ENCODE measurements around the gene ABCC6. TPM values are rescaled to one million over a fixed set of nuclear protein-coding genes. Genes with fewer than 3 reads are reported as not detected.

Gene ABCC6
- total and polyA plus RNA-seq, 2 donors (not counting 3 experiments of a cell fraction or from before 2014, with no cell fraction given), result 0.07 to 0.84 TPM

DNA sequence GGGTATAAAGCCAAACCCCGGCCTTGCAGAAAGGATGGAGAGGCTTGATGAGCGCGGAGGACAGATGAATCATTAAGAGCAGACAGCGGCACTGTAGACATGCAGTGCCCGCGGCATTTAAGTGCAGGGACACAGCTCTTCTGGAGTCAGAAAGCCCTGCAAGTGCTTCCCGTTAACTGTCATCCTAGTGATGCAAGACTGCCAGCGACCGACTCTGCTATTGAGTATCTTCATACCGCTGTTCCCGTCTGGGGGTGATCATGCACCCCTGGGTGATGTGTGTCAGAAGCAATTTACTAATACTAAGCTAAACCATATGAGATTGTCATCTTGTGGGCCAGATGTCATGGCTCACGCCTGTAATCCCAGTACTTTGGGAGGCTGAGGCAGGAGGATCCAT lies 101.0 kb downstream of the ABCC6 start:
- dilution Hi-C loops (cut with MboI; ENCODE audit: extremely low pct_ligation_motif_present, low sequenced_read_pairs) (no loop called here), intact Hi-C loops (cut with micrococcal nuclease) (loop anchor here (1.0 to 10.0 kb wide), 3 partner anchors 75 to 162 kb away; no protein-coding TSS in a partner anchor)
- TF ChIP-seq MYC (IDR thresholded peaks at IDR 0.05; ENCODE audit: low read depth, low read length), result no peak
- TF ChIP-seq FOS (IDR thresholded peaks at IDR 0.05; ENCODE audit: borderline replicate concordance, insufficient read depth, low read length), result no peak
- TF ChIP-seq POLR2A (IDR thresholded peaks at IDR 0.05; ENCODE audit: low read depth, low read length), result no peak
- TF ChIP-seq EZH2 (IDR thresholded peaks at IDR 0.05; ENCODE audit: borderline replicate concordance, low read depth, low read length, severe bottlenecking), result no peak
- no peak for TF ChIP-seq JUN (IDR thresholded peaks at IDR 0.05; ENCODE audit: borderline replicate concordance, insufficient read depth, insufficient read length, low read depth)
- TF ChIP-seq, protein P1, sequence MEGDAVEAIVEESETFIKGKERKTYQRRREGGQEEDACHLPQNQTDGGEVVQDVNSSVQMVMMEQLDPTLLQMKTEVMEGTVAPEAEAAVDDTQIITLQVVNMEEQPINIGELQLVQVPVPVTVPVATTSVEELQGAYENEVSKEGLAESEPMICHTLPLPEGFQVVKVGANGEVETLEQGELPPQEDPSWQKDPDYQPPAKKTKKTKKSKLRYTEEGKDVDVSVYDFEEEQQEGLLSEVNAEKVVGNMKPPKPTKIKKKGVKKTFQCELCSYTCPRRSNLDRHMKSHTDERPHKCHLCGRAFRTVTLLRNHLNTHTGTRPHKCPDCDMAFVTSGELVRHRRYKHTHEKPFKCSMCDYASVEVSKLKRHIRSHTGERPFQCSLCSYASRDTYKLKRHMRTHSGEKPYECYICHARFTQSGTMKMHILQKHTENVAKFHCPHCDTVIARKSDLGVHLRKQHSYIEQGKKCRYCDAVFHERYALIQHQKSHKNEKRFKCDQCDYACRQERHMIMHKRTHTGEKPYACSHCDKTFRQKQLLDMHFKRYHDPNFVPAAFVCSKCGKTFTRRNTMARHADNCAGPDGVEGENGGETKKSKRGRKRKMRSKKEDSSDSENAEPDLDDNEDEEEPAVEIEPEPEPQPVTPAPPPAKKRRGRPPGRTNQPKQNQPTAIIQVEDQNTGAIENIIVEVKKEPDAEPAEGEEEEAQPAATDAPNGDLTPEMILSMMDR (IDR thresholded peaks at IDR 0.05; ENCODE audit: extremely low read depth in 1 of 2, insufficient read depth in 1 of 2, low read depth in 1 of 2, low read length in 2 of 2), result no peak
- Histone ChIP-seq H3K4me1 (ENCODE audit: control insufficient read depth, extremely low read depth, insufficient read depth, low read length) (peaks cover 19% of the 10 kb centered on the region), H3K9me1 (replicated peaks; ENCODE audit: control insufficient read depth, extremely low read depth, insufficient read depth, low read length) (no peaks in the 10 kb centered on the region), H3K9me3 (replicated peaks; ENCODE audit: control insufficient read depth, insufficient read depth, low read length) (peaks cover 5% of the 10 kb centered on the region), H3K27ac (ENCODE audit: insufficient read depth, low read depth, low read length) (no peak overlapping the region), H3K4me3 (replicated peaks in 1 of 3; ENCODE audit: insufficient read depth in 1 of 3, low read depth in 1 of 3, low read length in 3 of 3) (no peak overlapping the region), H3K9ac (replicated peaks; ENCODE audit: extremely low read depth, insufficient read depth, low read length) (no peak overlapping the region), H2AFZ (ENCODE audit: low read depth, low read length) (no peak overlapping the region), H3K27me3 (ENCODE audit: control insufficient read depth in 2 of 2, insufficient read depth in 2 of 2, low read length in 2 of 2) (no peaks in the 10 kb centered on the region), H3K79me2 (ENCODE audit: control insufficient read depth, insufficient read depth, low read length) (peaks cover 4% of the 10 kb centered on the region), H3K36me3 (ENCODE audit: control insufficient read depth in 2 of 2, extremely low read depth in 1 of 2, insufficient read depth in 2 of 2, low read length in 2 of 2) (peaks cover 11 to 20% of the 10 kb centered on the region in 2 experiments), H4K20me1 (replicated peaks; ENCODE audit: control insufficient read depth, extremely low read depth, insufficient read depth, low read length) (no peaks in the 10 kb centered on the region), H3K4me2 (ENCODE audit: insufficient read depth, low read length) (no peak overlapping the region)
- CTCF ChIA-PET, result no interaction called here
- no peak for DNase-seq (ENCODE audit: low read depth, low spot score)
- no TSS peak for BruUV-seq (replicated peaks)
- no peak for FAIRE-seq
- POLR2A ChIA-PET, result no interaction called here

Data from endothelial cell of umbilical vein (primary cell).